GM23338 (cell line): ENCODE data around the gene PPM1H. TPM values are rescaled to one million over a fixed set of nuclear protein-coding genes. Genes with fewer than 3 reads are reported as not detected.

Experiments
- ATAC-seq: fragments of 200-7000 bp; cut with Tn5 transposase; 3 replicates; pipeline ENCODE4 v1.9.1; 2020
- DNase-seq: peaks from one replicate; pipeline ENCODE4 v3.0.0-alpha.2; 2015; ENCODE audit warnings: low spot score
- H2AFZ ChIP-seq: fragments of 200-600 bp; sonication (generic); 2 replicates; pipeline ENCODE4 v1.8.0; 2016; ENCODE audit warnings: antibody characterized with exemption, mild to moderate bottlenecking, moderate library complexity
- H3F3A ChIP-seq: fragments of 200-600 bp; sonication (generic); replicated peaks from 2 replicates; pipeline ENCODE4 v1.8.0; 2017; ENCODE audit warnings: antibody characterized with exemption, mixed run types, low read depth
- H3K27ac ChIP-seq: fragments of 200-600 bp; sonication (generic); 2 replicates; pipeline ENCODE4 v1.6.1; 2016; ENCODE audit warnings: low read depth
- H3K27me3 ChIP-seq: fragments of 200-600 bp; sonication (generic); 2 replicates; pipeline ENCODE4 v1.8.0; 2016; ENCODE audit warnings: mild to moderate bottlenecking, mixed run types, moderate library complexity; ENCODE audit not compliant: insufficient read depth
- H3K36me3 ChIP-seq: fragments of 200-600 bp; sonication (generic); 2 replicates; pipeline ENCODE4 v1.8.0; 2016; ENCODE audit warnings: mild to moderate bottlenecking; ENCODE audit not compliant: insufficient read depth
- H3K4me1 ChIP-seq: fragments of 200-600 bp; sonication (generic); 2 replicates; pipeline ENCODE4 v1.8.0; 2016; ENCODE audit warnings: mild to moderate bottlenecking, moderate library complexity; ENCODE audit not compliant: insufficient read depth
- H3K4me2 ChIP-seq: fragments of 200-600 bp; sonication (generic); 2 replicates; pipeline ENCODE4 v1.7.1; 2017; ENCODE audit warnings: mixed run types
- H3K4me3 ChIP-seq: fragments of 200-600 bp; sonication (generic); 2 replicates; pipeline ENCODE4 v1.6.1; 2016; ENCODE audit warnings: mixed run types
- H3K79me2 ChIP-seq: fragments of 200-600 bp; sonication (generic); replicated peaks from 2 replicates; pipeline ENCODE4 v1.8.0; 2017; ENCODE audit warnings: mild to moderate bottlenecking; ENCODE audit not compliant: insufficient read depth
- H3K9me2 ChIP-seq: fragments of 200-600 bp; sonication (generic); 2 replicates; pipeline ENCODE4 v1.8.0; 2017; ENCODE audit not compliant: insufficient read depth
- H4K20me1 ChIP-seq: fragments of 200-600 bp; sonication (generic); replicated peaks from 2 replicates; pipeline ENCODE4 v1.8.0; 2017; ENCODE audit warnings: mild to moderate bottlenecking; ENCODE audit not compliant: insufficient read depth
- H3K27ac Mint-ChIP-seq: 2 replicates; pipeline ENCODE4 v1.8.0; 2020; ENCODE audit warnings: inconsistent platforms, mild to moderate bottlenecking, moderate library complexity, mixed read lengths
- H3K27me3 Mint-ChIP-seq: 3 replicates; pipeline ENCODE4 v1.8.0; 2022; ENCODE audit warnings: low read depth, mild to moderate bottlenecking, moderate library complexity, mixed read lengths, inconsistent platforms; ENCODE audit not compliant: insufficient read depth, poor library complexity
- H3K36me3 Mint-ChIP-seq: 3 replicates; pipeline ENCODE4 v1.8.0; 2021; ENCODE audit warnings: low read depth, mild to moderate bottlenecking, inconsistent platforms, moderate library complexity, mixed read lengths
- H3K4me1 Mint-ChIP-seq: 3 replicates; pipeline ENCODE4 v1.8.0; 2020; ENCODE audit warnings: mild to moderate bottlenecking, inconsistent platforms, mixed read lengths
- H3K4me3 Mint-ChIP-seq: 3 replicates; pipeline ENCODE4 v1.8.0; 2021; ENCODE audit warnings: moderate library complexity, mild to moderate bottlenecking, inconsistent platforms, mixed read lengths
- H3K9me3 Mint-ChIP-seq: 3 replicates; pipeline ENCODE4 v1.8.0; 2020; ENCODE audit warnings: moderate library complexity, mild to moderate bottlenecking, inconsistent platforms, mixed read lengths
- CTCF ChIP-seq, 2 experiments: fragments of 200-600 bp in 1 of 2; sonication (generic) in 1 of 2; conservative IDR thresholded peaks; 2 replicates each; pipeline versions ENCODE4 v1.5.1 to v1.6.1; 2016 to 2017; ENCODE audit warnings: antibody characterized with exemption in 2 of 2, low read depth in 2 of 2, mild to moderate bottlenecking in 2 of 2, moderate library complexity in 1 of 2
- EZH2 ChIP-seq: fragments of 200-600 bp; sonication (generic); IDR thresholded peaks from one replicate; pipeline ENCODE4 v1.8.0; 2017; ENCODE audit warnings: antibody characterized with exemption, mild to moderate bottlenecking, low read depth; ENCODE audit not compliant: unreplicated experiment
- EZH2phosphoT487 ChIP-seq: fragments of 200-600 bp; sonication (generic); IDR thresholded peaks from one replicate; pipeline ENCODE4 v1.8.1; 2018; ENCODE audit warnings: antibody characterized with exemption; ENCODE audit not compliant: unreplicated experiment
- JUNB ChIP-seq: IDR thresholded peaks from one replicate; pipeline ENCODE4 v1.6.1; 2016; ENCODE audit warnings: antibody characterized with exemption; ENCODE audit not compliant: unreplicated experiment
- POLR2AphosphoS5 ChIP-seq: IDR thresholded peaks from 2 replicates; pipeline ENCODE4 v1.6.1; 2016; ENCODE audit warnings: antibody characterized with exemption, low read depth
- STAT1 ChIP-seq: IDR thresholded peaks from one replicate; pipeline ENCODE4 v1.6.1; 2016; ENCODE audit warnings: antibody characterized with exemption; ENCODE audit not compliant: unreplicated experiment
- ZNF114 ChIP-seq: fragments of 250-450 bp; sonication (Bioruptor Pico); IDR thresholded peaks from 2 replicates; pipeline ENCODE4 v1.5.0; 2020; ENCODE audit warnings: mild to moderate bottlenecking, moderate library complexity
- ZNF331 ChIP-seq: fragments of 250-450 bp; sonication (Bioruptor Pico); IDR thresholded peaks from 2 replicates; pipeline ENCODE4 v1.5.0; 2020; ENCODE audit warnings: low read depth, mild to moderate bottlenecking, moderate library complexity
- ZNF462 ChIP-seq: fragments of 250-450 bp; sonication (Bioruptor Pico); IDR thresholded peaks from 2 replicates; pipeline ENCODE4 v1.5.0; 2020; ENCODE audit warnings: mild to moderate bottlenecking, moderate library complexity
- polyA plus RNA-seq: library from polyadenylated mRNA; unstranded; fragments of >200 nt; fragmentation: Nextera tagmentation; extraction: Ambion mirVana; gene quantifications from 2 replicates; pipeline ENCODE4 v1.2.1, GENCODE V29; 2016
- total RNA-seq: library from RNA; depleted of rRNA; stranded (reverse); fragments of >200 nt; shearing (Covaris generic); gene quantifications from 2 replicates; pipeline ENCODE4 v1.2.3, GENCODE V29; 2014
- TF ChIP-seq, protein P1 (sequence below): IDR thresholded peaks from 2 replicates; pipeline ENCODE4 v1.6.1; 2016; ENCODE audit warnings: antibody characterized with exemption

Gene PPM1H
- total and polyA plus RNA-seq, 2 experiments from 2014 or later = 11.4 to 41.2 TPM

DNA sequence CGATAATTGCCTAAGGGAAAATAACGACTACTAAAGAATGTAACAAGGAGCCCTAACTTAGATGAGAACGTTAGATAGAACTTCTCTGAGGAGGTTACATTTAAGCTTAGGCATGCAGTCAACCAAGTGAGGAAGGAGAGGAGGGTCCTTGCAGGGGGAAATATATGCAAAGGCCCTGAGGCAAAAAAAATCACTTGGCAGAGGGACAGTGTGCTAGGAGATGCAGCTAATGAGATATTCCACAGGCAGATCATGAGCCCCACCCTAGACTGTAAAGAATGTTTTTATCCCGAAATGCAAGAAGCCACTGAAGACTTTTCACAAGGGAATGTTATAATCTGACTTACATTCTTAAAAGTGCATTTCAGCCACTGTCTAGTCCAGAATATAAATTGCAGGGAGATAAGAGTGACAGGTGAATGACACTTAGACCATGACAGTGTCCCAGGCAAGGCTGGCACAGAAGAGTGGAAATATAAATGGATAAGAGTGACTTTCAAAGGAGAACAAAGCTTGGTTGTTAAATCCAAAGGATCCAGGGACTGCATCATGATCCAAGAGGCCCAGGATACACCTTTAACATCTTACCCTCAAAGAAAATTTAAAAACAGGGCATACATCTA lies 61.0 kb downstream of the PPM1H start:
- no peak overlapping the region for H2AFZ ChIP-seq
- ATAC-seq = no peak
- peaks cover 51% of the 10 kb centered on the region for H3K79me2 ChIP-seq
- 0 out of 2 replicates have a peak, but pooled peaks cover 6% of the 10 kb centered on the region for H3K4me1 ChIP-seq
- no peak overlapping the region for H3K27ac Mint-ChIP-seq
- no peaks in the 10 kb centered on the region for H3K4me1 Mint-ChIP-seq
- no peak for TF ChIP-seq STAT1
- peaks cover 2% of the 10 kb centered on the region for H3K27me3 Mint-ChIP-seq
- H3K9me3 Mint-ChIP-seq = peaks cover 3% of the 10 kb centered on the region; the same call in 2 of the 3 replicates
- no peaks in the 10 kb centered on the region for H3K27me3 ChIP-seq
- no peak overlapping the region for H3K27ac ChIP-seq
- no peak for DNase-seq
- H3K36me3 Mint-ChIP-seq = peaks cover 14% of the 10 kb centered on the region; the same call in 2 of the 3 replicates
- H3K4me2 ChIP-seq = no peak overlapping the region
- H3K9me2 ChIP-seq = peaks cover under 1% of the 10 kb centered on the region; the same call in 1 of the 2 replicates
- no peak overlapping the region for H3K4me3 ChIP-seq
- H4K20me1 ChIP-seq = peaks cover 21% of the 10 kb centered on the region
- H3F3A ChIP-seq = no peaks in the 10 kb centered on the region
- no peaks in the 10 kb centered on the region for H3K36me3 ChIP-seq
- no peak overlapping the region for H3K4me3 Mint-ChIP-seq

GRCh38 chr12:62873116-62873825 lies 61.7 kb downstream of the PPM1H start:
- Mint-ChIP-seq H3K4me3 (no peak overlapping the region), H3K27me3 (peaks cover 2% of the 10 kb centered on the region), H3K9me3 (peaks cover 3% of the 10 kb centered on the region; the same call in 2 of the 3 replicates), H3K36me3 (peaks cover 10% of the 10 kb centered on the region; the same call in 2 of the 3 replicates), H3K27ac (no peak overlapping the region), H3K4me1 (peaks cover 1% of the 10 kb centered on the region; the same call in 2 of the 3 replicates)
- Histone ChIP-seq H3K4me2 (no peak overlapping the region), H3K27me3 (no peaks in the 10 kb centered on the region), H3K27ac (no peak overlapping the region), H3K4me1 (0 out of 2 replicates have a peak, but pooled peaks cover 6% of the 10 kb centered on the region), H3F3A (no peaks in the 10 kb centered on the region), H3K4me3 (no peak overlapping the region), H3K79me2 (peaks cover 56% of the 10 kb centered on the region), H2AFZ (no peak overlapping the region), H3K36me3 (no peaks in the 10 kb centered on the region), H4K20me1 (peaks cover 24% of the 10 kb centered on the region), H3K9me2 (no peaks in the 10 kb centered on the region)
- DNase-seq (no peak), ATAC-seq (no peak)
- TF ChIP-seq ZNF114 (no peak), EZH2 (no peak), POLR2AphosphoS5 (no peak), EZH2phosphoT487 (no peak), ZNF462 (no peak), CTCF (conservative IDR thresholded peaks at IDR 0.05; ENCODE audit: low read depth in 2 of 2) (no peak), JUNB (no peak), STAT1 (no peak), ZNF331 (no peak)
- TF ChIP-seq, protein P1, sequence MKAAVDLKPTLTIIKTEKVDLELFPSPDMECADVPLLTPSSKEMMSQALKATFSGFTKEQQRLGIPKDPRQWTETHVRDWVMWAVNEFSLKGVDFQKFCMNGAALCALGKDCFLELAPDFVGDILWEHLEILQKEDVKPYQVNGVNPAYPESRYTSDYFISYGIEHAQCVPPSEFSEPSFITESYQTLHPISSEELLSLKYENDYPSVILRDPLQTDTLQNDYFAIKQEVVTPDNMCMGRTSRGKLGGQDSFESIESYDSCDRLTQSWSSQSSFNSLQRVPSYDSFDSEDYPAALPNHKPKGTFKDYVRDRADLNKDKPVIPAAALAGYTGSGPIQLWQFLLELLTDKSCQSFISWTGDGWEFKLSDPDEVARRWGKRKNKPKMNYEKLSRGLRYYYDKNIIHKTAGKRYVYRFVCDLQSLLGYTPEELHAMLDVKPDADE = no peak
